PFSK-1 (cell line): Measurements from ENCODE around the gene TMPRSS4.

Experiments used
- FOXP2 ChIP-seq: optimal IDR thresholded peaks from 2 replicates; pipeline ENCODE3; 2011; ENCODE audit warnings: borderline replicate concordance, control low read depth, inconsistent platforms; ENCODE audit not compliant: insufficient read depth; ENCODE audit errors: extremely low read length, extremely low read depth
- POLR2AphosphoS5 ChIP-seq: IDR thresholded peaks from 2 replicates; pipeline ENCODE4 v1.6.1; 2012; ENCODE audit warnings: low read depth, mild to moderate bottlenecking, control low read depth, low read length, moderate library complexity
- REST ChIP-seq, 2 experiments: IDR thresholded peaks; 2 replicates each; pipeline versions ENCODE4 v1.6.1 to v1.8.0; 2011 to 2012; ENCODE audit warnings: low read depth in 2 of 2, low read length in 2 of 2, control low read depth in 1 of 2, inconsistent platforms in 1 of 2, mild to moderate bottlenecking in 1 of 2, moderate library complexity in 1 of 2; ENCODE audit not compliant: insufficient read depth in 1 of 2
- SIN3A ChIP-seq: IDR thresholded peaks from 2 replicates; pipeline ENCODE4 v1.6.1; 2012; ENCODE audit warnings: mild to moderate bottlenecking, low read length, moderate library complexity, borderline replicate concordance; ENCODE audit not compliant: insufficient read depth
- TAF1 ChIP-seq: IDR thresholded peaks from 2 replicates; pipeline ENCODE4 v1.6.1; 2012; ENCODE audit warnings: low read length, control low read depth, borderline replicate concordance; ENCODE audit not compliant: insufficient read depth

TMPRSS4 gene

GRCh38 chr11:118112711-118113430, 36.0 kb downstream of the TMPRSS4 start:
- no peak for TF ChIP-seq TAF1

- TF ChIP-seq SIN3A: no peak
- TF ChIP-seq FOXP2: no peak
- TF ChIP-seq TAF1: no peak
- TF ChIP-seq REST (IDR thresholded peaks at IDR 0.05; ENCODE audit: insufficient read depth in 1 of 2, low read depth in 2 of 2, low read length in 2 of 2): no peak
These were observed 37.4 kb downstream of the TMPRSS4 start for GRCh38 chr11:118114266-118114665.

- TF ChIP-seq FOXP2: no peak
- no peak for TF ChIP-seq POLR2AphosphoS5
These were observed 38.2 kb downstream of the TMPRSS4 start for GRCh38 chr11:118115048-118115447.

DNA sequence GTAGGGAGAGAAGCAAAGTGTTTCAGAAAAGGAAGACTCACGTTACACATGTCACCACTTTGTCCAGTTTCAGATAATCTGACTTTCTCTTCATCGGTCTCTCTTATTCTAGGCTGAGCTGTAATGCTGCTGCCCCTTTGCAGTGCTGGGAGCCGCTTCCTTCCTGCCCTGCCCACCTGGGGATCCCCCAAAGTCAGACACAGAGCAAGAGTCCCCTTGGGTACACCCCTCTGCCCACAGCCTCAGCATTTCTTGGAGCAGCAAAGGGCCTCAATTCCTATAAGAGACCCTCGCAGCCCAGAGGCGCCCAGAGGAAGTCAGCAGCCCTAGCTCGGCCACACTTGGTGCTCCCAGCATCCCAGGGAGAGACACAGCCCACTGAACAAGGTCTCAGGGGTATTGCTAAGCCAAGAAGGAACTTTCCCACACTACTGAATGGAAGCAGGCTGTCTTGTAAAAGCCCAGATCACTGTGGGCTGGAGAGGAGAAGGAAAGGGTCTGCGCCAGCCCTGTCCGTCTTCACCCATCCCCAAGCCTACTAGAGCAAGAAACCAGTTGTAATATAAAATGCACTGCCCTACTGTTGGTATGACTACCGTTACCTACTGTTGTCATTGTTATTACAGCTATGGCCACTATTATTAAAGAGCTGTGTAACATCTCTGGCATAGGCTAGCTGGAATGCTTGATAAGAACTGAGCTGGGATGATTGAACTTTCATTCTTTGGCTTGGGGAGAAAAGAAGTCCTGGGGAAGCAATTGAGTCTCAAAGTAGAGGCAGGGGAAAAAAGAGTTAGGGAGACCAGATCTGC, 41.1 kb downstream of the TMPRSS4 start:
- TF ChIP-seq POLR2AphosphoS5 (no peak), FOXP2 (no peak), TAF1 (no peak), REST (IDR thresholded peaks at IDR 0.05; ENCODE audit: insufficient read depth in 1 of 2, low read depth in 2 of 2, low read length in 2 of 2) (no peak), SIN3A (no peak)

- TF ChIP-seq TAF1 (no peak), POLR2AphosphoS5 (no peak), SIN3A (no peak), FOXP2 (no peak), REST (IDR thresholded peaks at IDR 0.05; ENCODE audit: insufficient read depth in 1 of 2, low read depth in 2 of 2, low read length in 2 of 2) (no peak)
These were observed 43.9 kb downstream of the TMPRSS4 start for GRCh38 chr11:118120793-118121192.

DNA sequence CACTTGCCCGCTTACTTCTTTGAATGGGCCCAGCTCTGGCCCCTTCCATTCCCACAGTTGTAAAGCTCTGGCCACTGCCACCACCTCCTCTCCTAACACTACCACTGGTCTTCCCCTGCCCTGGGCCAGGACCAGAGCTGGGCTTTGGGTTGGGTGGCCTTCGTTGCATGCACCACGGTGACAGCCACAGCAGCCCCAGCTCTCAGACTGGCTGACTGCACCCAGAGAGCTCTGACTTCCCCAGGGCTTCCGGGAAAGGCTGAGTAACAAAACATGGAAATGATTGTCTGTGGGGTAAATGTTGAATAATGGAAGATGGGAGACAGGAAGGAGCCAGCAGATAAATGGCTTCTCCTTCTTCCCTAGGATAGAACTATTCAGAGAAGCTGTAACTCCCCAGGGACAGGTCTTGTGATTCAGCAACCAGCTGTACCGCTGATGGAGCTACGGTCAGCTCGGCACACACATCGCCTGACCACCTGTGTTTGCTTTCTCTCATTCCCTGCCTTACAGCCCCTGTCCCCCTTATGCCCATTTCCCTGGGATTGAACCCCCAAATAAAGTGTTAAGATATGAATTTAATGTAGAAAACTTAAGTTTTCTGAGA, 48.2 kb downstream of the TMPRSS4 start:
- no peak for TF ChIP-seq POLR2AphosphoS5
